ENCODE results near the gene ALDH1A1.

- TF ChIP-seq CTCF (conservative IDR thresholded peaks at IDR 0.05; ENCODE audit: low read length) (no peak), EZH2phosphoT487 (IDR thresholded peaks at IDR 0.05; ENCODE audit: borderline replicate concordance, low read depth, low read length) (no peak)
These were observed 43.9 kb upstream of the ALDH1A1 start for GRCh38 chr9:72996684-72997314.
